K562 (cell line): ENCODE measurements around the gene PRKACG. TPM values are rescaled to one million over a fixed set of nuclear protein-coding genes. Genes with fewer than 3 reads are reported as not detected.
A peak's percentile ranks its signal among the peaks of the same experiment; 100 is the strongest.

ENCODE experiments used
- ATAC-seq: fragments of 200-7000 bp; cut with Tn5 transposase; 3 replicates; pipeline ENCODE4 v1.9.1; 2020; ENCODE audit warnings: moderate library complexity
- BruUV-seq: library from RNA; stranded (reverse); fragments of 400-500 nt; replicated peaks from 2 replicates; lab custom pipeline; 2021; lab: Mats Ljungman, UMichigan
- CTCF ChIA-PET: fragments of 300-600 bp; formaldehyde crosslinking; extraction: SDS; loops from one replicate; lab custom pipeline; 2021; ENCODE audit warnings: low intra/inter-chr PET ratio; lab: Yijun Ruan, JAX
- POLR2A ChIA-PET: fragments of 300-600, 350-650 bp; sonication (Branson Sonifier 250); formaldehyde crosslinking; extraction: SDS; loops from one replicate; lab custom pipeline; 2021; ENCODE audit warnings: antibody characterized with exemption, inconsistent platforms; lab: Yijun Ruan, JAX
- DNase-seq, 4 experiments: peaks; one replicate each; pipeline versions ENCODE4 v3.0.0 to v3.0.0-alpha.2; 2011 to 2018; ENCODE audit warnings: low spot score in 3 of 4, mixed read lengths in 3 of 4; ENCODE audit errors: extremely low read depth in 1 of 4
- FAIRE-seq: peaks from 2 replicates; lab custom pipeline; 2011; peaks lifted over from hg19 to GRCh38; lab: Jason Lieb, UNC
- H2AFZ ChIP-seq: 2 replicates; pipeline ENCODE4 v1.6.0; 2011; ENCODE audit warnings: low read depth, low read length, control low read depth, inconsistent platforms
- H3K27ac ChIP-seq: fragments of 200-600 bp; 3 replicates; pipeline ENCODE4 v1.8.0; 2011; ENCODE audit warnings: low read depth, mild to moderate bottlenecking, control low read depth, inconsistent platforms, low read length, moderate library complexity, mixed read lengths; ENCODE audit errors: extremely low read depth
- H3K27me3 ChIP-seq, 2 experiments: fragments of 300-600 bp in 1 of 2; 2 replicates in 1 of 2; 3 replicates in 1 of 2; pipeline versions ENCODE4 v1.6.0 to v1.8.0; 2011; ENCODE audit warnings: inconsistent platforms in 2 of 2, low read length in 2 of 2, mild to moderate bottlenecking in 1 of 2, mixed read lengths in 1 of 2, moderate library complexity in 1 of 2; ENCODE audit not compliant: control insufficient read depth in 2 of 2, insufficient read depth in 2 of 2
- H3K36me3 ChIP-seq: fragments of 300-600 bp; 3 replicates; pipeline ENCODE4 v1.8.0; 2011; ENCODE audit warnings: mild to moderate bottlenecking, low read length, inconsistent platforms; ENCODE audit not compliant: control insufficient read depth, insufficient read depth
- H3K4me1 ChIP-seq, 2 experiments: fragments of 200-600 bp in 1 of 2; replicated peaks in 1 of 2; 2 replicates in 1 of 2; 3 replicates in 1 of 2; pipeline versions ENCODE4 v1.5.1 to v1.8.0; 2011; ENCODE audit warnings: inconsistent platforms in 2 of 2, low read length in 2 of 2, mild to moderate bottlenecking in 1 of 2, mixed read lengths in 1 of 2, moderate library complexity in 1 of 2; ENCODE audit not compliant: control insufficient read depth in 2 of 2, insufficient read depth in 2 of 2
- H3K4me2 ChIP-seq: 2 replicates; pipeline ENCODE4 v1.6.1; 2011; ENCODE audit warnings: low read length, control low read depth, inconsistent platforms, mixed read lengths; ENCODE audit not compliant: insufficient read depth
- H3K4me3 ChIP-seq: fragments of 200-600 bp; sonication (generic), shearing (Covaris generic); 2 replicates; pipeline ENCODE4 v1.5.1; 2016; ENCODE audit warnings: control low read depth, inconsistent platforms
- H3K79me2 ChIP-seq: fragments of 200-600 bp; 3 replicates; pipeline ENCODE4 v1.8.0; 2011; ENCODE audit warnings: low read length, inconsistent platforms; ENCODE audit not compliant: control insufficient read depth, insufficient read depth
- H3K9ac ChIP-seq, 2 experiments: 2 replicates each; pipeline versions ENCODE4 v1.6.0 to v1.6.1; 2011; ENCODE audit warnings: low read depth in 2 of 2, low read length in 2 of 2, control low read depth in 1 of 2, inconsistent platforms in 1 of 2, mild to moderate bottlenecking in 1 of 2, mixed read lengths in 1 of 2; ENCODE audit not compliant: insufficient read depth in 1 of 2
- H3K9me1 ChIP-seq: one replicate; pipeline ENCODE4 v1.6.0; 2011; ENCODE audit warnings: inconsistent platforms, mild to moderate bottlenecking, low read length, moderate library complexity; ENCODE audit not compliant: control insufficient read depth, insufficient read depth
- H3K9me3 ChIP-seq: replicated peaks from 2 replicates; pipeline ENCODE4 v1.5.1; 2011; ENCODE audit warnings: low read depth, low read length, inconsistent platforms; ENCODE audit not compliant: control insufficient read depth, insufficient read depth
- H4K20me1 ChIP-seq: replicated peaks from 2 replicates; pipeline ENCODE4 v1.6.1; 2011; ENCODE audit warnings: low read length, inconsistent platforms, mixed read lengths; ENCODE audit not compliant: control insufficient read depth, insufficient read depth
- CBX3 ChIP-seq, 2 experiments: IDR thresholded peaks; 1 replicate in 1 of 2; 2 replicates in 1 of 2; pipeline ENCODE4 v1.6.1; 2012; ENCODE audit warnings: inconsistent platforms in 2 of 2, low read length in 2 of 2, borderline replicate concordance in 1 of 2, control low read depth in 1 of 2
- MCM2 ChIP-seq: fragments of 450-650 bp; IDR thresholded peaks from 2 replicates; pipeline ENCODE4 v1.6.1; 2017; ENCODE audit warnings: low read depth, mild to moderate bottlenecking
- PHF20 ChIP-seq: fragments of 450-650 bp; IDR thresholded peaks from 2 replicates; pipeline ENCODE4 v1.6.1; 2018; ENCODE audit not compliant: partially characterized antibody
- TRIM24 ChIP-seq, 2 experiments: fragments of 450-650 bp; IDR thresholded peaks; 2 replicates each; pipeline ENCODE4 v1.6.1; 2016
- TRIM28 ChIP-seq: fragments of 450-650 bp; IDR thresholded peaks from 2 replicates; pipeline ENCODE4 v1.6.1; 2017
- XRCC3 ChIP-seq: fragments of 450-650 bp; IDR thresholded peaks from 2 replicates; pipeline ENCODE4 v1.6.1; 2017; ENCODE audit warnings: mild to moderate bottlenecking, moderate library complexity
- in situ Hi-C: fragments of 300-500 bp; cut with MboI; formaldehyde crosslinking; loops from 4 replicates; pipeline ENCODE4 v1.15.0; 2018; ENCODE audit warnings: inconsistent platforms, mixed read lengths
- intact Hi-C: fragments of 100-400 bp; cut with micrococcal nuclease; formaldehyde crosslinking; loops from 2 replicates; pipeline ENCODE4 v1.14.2; 2022
- polyA plus RNA-seq, 8 experiments: library from polyadenylated mRNA; depleted of rRNA in 4 of 8; stranded (reverse) in 5 of 8; unstranded in 3 of 8; fragments of >200 nt; fragmentation: Nextera tagmentation in 2 of 8; fragmentation: Illumina TruSeq in 1 of 8; extraction: Ambion mirVana in 2 of 8; extraction: Trizol in 1 of 8; gene quantifications; 2 replicates each; pipeline versions ENCODE4 v1.2.1 to v1.2.3, GENCODE V29; 2011 to 2014; ENCODE audit warnings: inconsistent platforms in 1 of 8, missing spikeins in 1 of 8
- total RNA-seq, 7 experiments: library from RNA; depleted of rRNA in 6 of 7; stranded (reverse); fragments of >200 nt in 6 of 7; fragmentation: Illumina TruSeq in 2 of 7; extraction: Trizol in 2 of 7; gene quantifications; 2 replicates each; pipeline versions ENCODE4 v1.2.1 to v1.2.3, GENCODE V29; 2011 to 2021; ENCODE audit warnings: low replicate concordance in 1 of 7
- TF ChIP-seq, protein P1 (sequence below): fragments of 450-650 bp; IDR thresholded peaks from 2 replicates; pipeline ENCODE4 v1.6.1; 2017; ENCODE audit warnings: antibody characterized with exemption

PRKACG gene
- total and polyA plus RNA-seq, 9 of the 15 experiments (the other 6 are each of a cell fraction or from before 2014, with no cell fraction given) = not detected

DNA sequence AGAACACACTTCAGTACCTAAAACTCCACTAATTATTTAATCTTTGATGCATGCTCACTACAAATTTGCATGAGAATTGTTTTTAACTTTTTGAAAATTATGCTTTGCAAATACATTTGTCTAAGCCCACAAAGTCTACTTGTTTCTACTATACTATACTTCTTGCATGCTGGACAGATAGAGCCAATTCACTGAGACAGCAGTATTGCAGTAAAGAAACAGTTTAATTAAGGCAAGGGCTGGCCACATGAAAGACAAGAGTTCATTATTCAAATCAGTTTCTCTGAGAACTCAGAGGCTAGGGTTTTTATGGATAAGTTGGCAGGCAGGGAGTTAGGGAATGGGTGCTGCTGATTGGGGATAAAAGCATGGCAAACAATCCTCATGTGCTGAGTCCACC lies 15.6 kb upstream of the PRKACG start:
- peaks cover 0 to 9% of the 10 kb centered on the region in 2 experiments; a peak in 3 of 5 replicates for H3K4me1 ChIP-seq
- no peaks in the 10 kb centered on the region for H3K79me2 ChIP-seq
- in situ Hi-C loops (loop anchor here (5.0 to 25.0 kb wide), 2 partner anchors 447 to 908 kb away; no protein-coding TSS in a partner anchor), intact Hi-C loops (loop anchor here (5.0 kb wide), 1 partner anchor 322 kb away; the partner anchor contains the start of gene PIP5K1B)
- H3K27me3 ChIP-seq = no peaks in the 10 kb centered on the region
- TF ChIP-seq, protein P1, sequence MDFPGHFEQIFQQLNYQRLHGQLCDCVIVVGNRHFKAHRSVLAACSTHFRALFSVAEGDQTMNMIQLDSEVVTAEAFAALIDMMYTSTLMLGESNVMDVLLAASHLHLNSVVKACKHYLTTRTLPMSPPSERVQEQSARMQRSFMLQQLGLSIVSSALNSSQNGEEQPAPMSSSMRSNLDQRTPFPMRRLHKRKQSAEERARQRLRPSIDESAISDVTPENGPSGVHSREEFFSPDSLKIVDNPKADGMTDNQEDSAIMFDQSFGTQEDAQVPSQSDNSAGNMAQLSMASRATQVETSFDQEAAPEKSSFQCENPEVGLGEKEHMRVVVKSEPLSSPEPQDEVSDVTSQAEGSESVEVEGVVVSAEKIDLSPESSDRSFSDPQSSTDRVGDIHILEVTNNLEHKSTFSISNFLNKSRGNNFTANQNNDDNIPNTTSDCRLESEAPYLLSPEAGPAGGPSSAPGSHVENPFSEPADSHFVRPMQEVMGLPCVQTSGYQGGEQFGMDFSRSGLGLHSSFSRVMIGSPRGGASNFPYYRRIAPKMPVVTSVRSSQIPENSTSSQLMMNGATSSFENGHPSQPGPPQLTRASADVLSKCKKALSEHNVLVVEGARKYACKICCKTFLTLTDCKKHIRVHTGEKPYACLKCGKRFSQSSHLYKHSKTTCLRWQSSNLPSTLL = no peak
- peak; percentile 64; the same call in 1 of the 2 replicates for TF ChIP-seq TRIM28
- peak in 1 of 2 experiments; percentile 67; a peak in 1 of 3 replicates for TF ChIP-seq CBX3 (IDR thresholded peaks at IDR 0.05; ENCODE audit: borderline replicate concordance in 1 of 2, low read length in 2 of 2)
- TF ChIP-seq XRCC3 = 0 out of 2 replicates have a peak, but pooled peaks have one; percentile 24
- TF ChIP-seq MCM2 = no peak
- TF ChIP-seq PHF20 = no peak
- TF ChIP-seq TRIM24 (IDR thresholded peaks at IDR 0.05) = peak in 1 of 2 experiments; percentile 33; a peak in 1 of 4 replicates
- ChIA-PET POLR2A (no interaction called here), CTCF (no interaction called here)
- DNase-seq (no peak), ATAC-seq (no peak), FAIRE-seq (no peak)
- no TSS peak for BruUV-seq
- no peaks in the 10 kb centered on the region for H4K20me1 ChIP-seq
- H2AFZ ChIP-seq = no peak overlapping the region
- H3K9ac ChIP-seq = no peak overlapping the region
- no peaks in the 10 kb centered on the region for H3K9me1 ChIP-seq
- no peak overlapping the region for H3K4me2 ChIP-seq
- no peak overlapping the region for H3K27ac ChIP-seq
- no peak overlapping the region for H3K4me3 ChIP-seq
- H3K9me3 ChIP-seq = peaks cover 4% of the 10 kb centered on the region; the same call in 1 of the 2 replicates
- no peaks in the 10 kb centered on the region for H3K36me3 ChIP-seq
